ENCODE data around the gene NPSR1. TPM values are rescaled to one million over a fixed set of nuclear protein-coding genes. Genes with fewer than 3 reads are reported as not detected.

NPSR1 gene
- total and polyA plus RNA-seq, 8 donors, result not detected

- intact Hi-C loops (cut with DNase I; ENCODE audit: low total_unique reads), result no loop called here
- Histone ChIP-seq H3K36me3 (no peaks in the 10 kb centered on the region), H3K27me3 (no peaks in the 10 kb centered on the region), H3K27ac (no peak overlapping the region), H3K4me3 (no peak overlapping the region), H3K4me1 (no peaks in the 10 kb centered on the region), H3K9me3 (no peaks in the 10 kb centered on the region)
- 84 to 92% (median 90%) methylated on average over 2 of the region's 2 CpGs for WGBS, 5 donors
- DNase-seq, result no peak
- TF ChIP-seq POLR2AphosphoS5 (IDR thresholded peaks at IDR 0.05) (no peak), POLR2A (IDR thresholded peaks at IDR 0.05) (no peak), EP300 (IDR thresholded peaks at IDR 0.05) (no peak), CTCF (IDR thresholded peaks at IDR 0.05) (no peak)
Measured at GRCh38 chr7:34656041-34656440, 2.0 kb upstream of the NPSR1 start.

- Histone ChIP-seq H3K4me1 (no peaks in the 10 kb centered on the region), H3K4me3 (no peak overlapping the region), H3K36me3 (no peaks in the 10 kb centered on the region), H3K9me3 (no peaks in the 10 kb centered on the region), H3K27me3 (no peaks in the 10 kb centered on the region), H3K27ac (no peak overlapping the region)
- 19 to 43% (median 38%) methylated on average over 3 of the region's 3 CpGs for WGBS, 5 donors
- no peak for DNase-seq
- TF ChIP-seq POLR2AphosphoS5 (IDR thresholded peaks at IDR 0.05) (no peak), POLR2A (IDR thresholded peaks at IDR 0.05) (no peak), EP300 (IDR thresholded peaks at IDR 0.05) (no peak), CTCF (IDR thresholded peaks at IDR 0.05) (no peak)
- intact Hi-C loops (cut with DNase I; ENCODE audit: low total_unique reads), result no loop called here
Measured at GRCh38 chr7:34659472-34660075, 1.6 kb downstream of the NPSR1 start.

GRCh38 chr7:34662058-34662708, 4.2 kb downstream of the NPSR1 start:
- Histone ChIP-seq H3K4me3 (no peak overlapping the region), H3K36me3 (no peaks in the 10 kb centered on the region), H3K27me3 (no peaks in the 10 kb centered on the region), H3K27ac (no peak overlapping the region), H3K4me1 (no peaks in the 10 kb centered on the region), H3K9me3 (no peaks in the 10 kb centered on the region)
- TF ChIP-seq CTCF (IDR thresholded peaks at IDR 0.05) (no peak), POLR2AphosphoS5 (IDR thresholded peaks at IDR 0.05) (no peak), POLR2A (IDR thresholded peaks at IDR 0.05) (no peak)
- 73 to 81% (median 76%) methylated on average over 8 of the region's 8 CpGs for WGBS, 5 donors
- intact Hi-C loops (cut with DNase I; ENCODE audit: low total_unique reads), result no loop called here
- DNase-seq, result no peak

- H3K4me3 ChIP-seq, result no peak overlapping the region
- H3K27ac ChIP-seq, result no peak overlapping the region
- H3K36me3 ChIP-seq, result no peaks in the 10 kb centered on the region
- intact Hi-C loops (cut with DNase I; ENCODE audit: low total_unique reads), result no loop called here
- no peaks in the 10 kb centered on the region for H3K4me1 ChIP-seq
- no peaks in the 10 kb centered on the region for H3K9me3 ChIP-seq
- TF ChIP-seq POLR2AphosphoS5 (IDR thresholded peaks at IDR 0.05) (no peak), CTCF (IDR thresholded peaks at IDR 0.05) (no peak), EP300 (IDR thresholded peaks at IDR 0.05) (no peak), POLR2A (IDR thresholded peaks at IDR 0.05) (no peak)
- H3K27me3 ChIP-seq, result no peaks in the 10 kb centered on the region
- no peak for DNase-seq
Measured at GRCh38 chr7:34664755-34665154, 6.7 kb downstream of the NPSR1 start.
